Tracheal epithelial cell (primary cell): Measurements from ENCODE around the gene PTCHD1. TPM values are rescaled to one million over a fixed set of nuclear protein-coding genes. Genes with fewer than 3 reads are reported as not detected.

Experiments
- total RNA-seq: library from RNA; depleted of rRNA; stranded (reverse); fragments of >200 nt; gene quantifications from 2 replicates; pipeline ENCODE4 v1.2.1, GENCODE V29; 2014

The PTCHD1 gene
- total RNA-seq, result under 0.01 TPM in 1 of 2 replicates, not detected in the other

GRCh38 chrX:23334848-23335599, at the start of gene PTCHD1:
Gene PTCHD1, plus strand, starts transcription at chrX:23334849. Its CDS starts 27 bp downstream, at chrX:23334876.

